K562 (cell line): ENCODE measurements around the gene C2orf42. TPM values are rescaled to one million over a fixed set of nuclear protein-coding genes. Genes with fewer than 3 reads are reported as not detected.

Source experiments
- DMBX1 ChIP-seq: fragments of 250-450 bp; sonication (Bioruptor Pico); IDR thresholded peaks from 2 replicates; pipeline ENCODE4 v1.8.0; 2022; ENCODE audit warnings: inconsistent platforms, mild to moderate bottlenecking, moderate library complexity, borderline replicate concordance
- EGR1 ChIP-seq: fragments of 450-650 bp; conservative IDR thresholded peaks from 2 replicates; pipeline ENCODE4 v1.6.1; 2017; ENCODE audit warnings: mild to moderate bottlenecking
- ERF ChIP-seq: fragments of 450-650 bp; formaldehyde crosslinking; IDR thresholded peaks from 2 replicates; pipeline ENCODE4 v1.4.0; 2020; ENCODE audit warnings: mild to moderate bottlenecking, mixed read lengths
- HDGF ChIP-seq: fragments of 450-650 bp; IDR thresholded peaks from 2 replicates; pipeline ENCODE4 v1.6.1; 2016
- HNRNPK ChIP-seq: fragments of 200-400 bp; formaldehyde crosslinking; IDR thresholded peaks from one replicate; pipeline ENCODE4 v1.6.1; 2018; ENCODE audit warnings: mild to moderate bottlenecking, low read depth, low read length; ENCODE audit not compliant: poor library complexity, severe bottlenecking
- NCOA1 ChIP-seq: fragments of 450-650 bp; IDR thresholded peaks from 2 replicates; pipeline ENCODE4 v1.6.1; 2016; ENCODE audit warnings: low read depth
- RAD21 ChIP-seq, 2 experiments: fragments of 250-450 bp in 1 of 2; fragments of 450-650 bp in 1 of 2; sonication (Bioruptor Pico) in 1 of 2; formaldehyde crosslinking in 1 of 2; IDR thresholded peaks in 1 of 2; conservative IDR thresholded peaks in 1 of 2; 2 replicates each; pipeline versions ENCODE4 v1.4.0 to v1.8.0; 2020 to 2022; ENCODE audit warnings: mild to moderate bottlenecking in 2 of 2, moderate library complexity in 1 of 2
- RBM39 ChIP-seq: fragments of 200-400 bp; formaldehyde crosslinking; optimal IDR thresholded peaks from 2 replicates; pipeline ENCODE3; 2018; ENCODE audit warnings: low read depth, low read length
- TCF3 ChIP-seq: sonication (generic); formaldehyde crosslinking; IDR thresholded peaks from 2 replicates; pipeline ENCODE4 v1.4.0; 2020; ENCODE audit warnings: mild to moderate bottlenecking, missing genetic modification reagents
- TGIF2 ChIP-seq: sonication (generic); formaldehyde crosslinking; IDR thresholded peaks from 2 replicates; pipeline ENCODE4 v1.8.1; 2022; ENCODE audit warnings: mild to moderate bottlenecking, missing genetic modification reagents, moderate library complexity
- ZBTB8A ChIP-seq: fragments of 450-650 bp; IDR thresholded peaks from 2 replicates; pipeline ENCODE4 v1.6.1; 2018; ENCODE audit warnings: mild to moderate bottlenecking, moderate library complexity; ENCODE audit not compliant: partially characterized antibody
- ZNF384 ChIP-seq: IDR thresholded peaks from 2 replicates; pipeline ENCODE4 v1.6.1; 2012; ENCODE audit warnings: low read depth, low read length, improper control_type of control experiment
- polyA plus RNA-seq, 8 experiments: library from polyadenylated mRNA; depleted of rRNA in 4 of 8; stranded (reverse) in 5 of 8; unstranded in 3 of 8; fragments of >200 nt; fragmentation: Nextera tagmentation in 2 of 8; fragmentation: Illumina TruSeq in 1 of 8; extraction: Ambion mirVana in 2 of 8; extraction: Trizol in 1 of 8; gene quantifications; 2 replicates each; pipeline versions ENCODE4 v1.2.1 to v1.2.3, GENCODE V29; 2011 to 2014; ENCODE audit warnings: inconsistent platforms in 1 of 8, missing spikeins in 1 of 8
- total RNA-seq, 7 experiments: library from RNA; depleted of rRNA in 6 of 7; stranded (reverse); fragments of >200 nt in 6 of 7; fragmentation: Illumina TruSeq in 2 of 7; extraction: Trizol in 2 of 7; gene quantifications; 2 replicates each; pipeline versions ENCODE4 v1.2.1 to v1.2.3, GENCODE V29; 2011 to 2021; ENCODE audit warnings: low replicate concordance in 1 of 7
- TF ChIP-seq, protein P1 (sequence below): sonication (generic); formaldehyde crosslinking; IDR thresholded peaks from 2 replicates; pipeline ENCODE4 v1.8.1; 2023; ENCODE audit warnings: mild to moderate bottlenecking, missing genetic modification reagents
- TF ChIP-seq, protein P2 (sequence below), 2 experiments: fragments of 450-650 bp in 1 of 2; sonication (generic) in 1 of 2; formaldehyde crosslinking; conservative IDR thresholded peaks; 2 replicates each; pipeline versions ENCODE4 v1.4.0 to v1.8.1; 2020 to 2022; ENCODE audit warnings: mild to moderate bottlenecking in 1 of 2, missing genetic modification reagents in 1 of 2
- TF ChIP-seq, protein P3 (sequence below): sonication (generic); formaldehyde crosslinking; IDR thresholded peaks from 2 replicates; pipeline ENCODE4 v1.9.0; 2022; ENCODE audit warnings: mild to moderate bottlenecking, missing genetic modification reagents
- TF ChIP-seq, protein P4 (sequence below): fragments of 150-350 bp; IDR thresholded peaks from 2 replicates; pipeline ENCODE4 v1.6.1; 2014; ENCODE audit warnings: low read depth, mild to moderate bottlenecking, low read length, borderline replicate concordance
- TF ChIP-seq, protein P5 (sequence below): fragments of 450-650 bp; IDR thresholded peaks from 2 replicates; pipeline ENCODE4 v1.7.1; 2018; ENCODE audit warnings: mild to moderate bottlenecking, low read depth; ENCODE audit not compliant: partially characterized antibody

Gene C2orf42
- total and polyA plus RNA-seq, 9 of the 15 experiments (the other 6 are each of a cell fraction or from before 2014, with no cell fraction given), result 4.6 to 10.9 (median 7.5) TPM

DNA sequence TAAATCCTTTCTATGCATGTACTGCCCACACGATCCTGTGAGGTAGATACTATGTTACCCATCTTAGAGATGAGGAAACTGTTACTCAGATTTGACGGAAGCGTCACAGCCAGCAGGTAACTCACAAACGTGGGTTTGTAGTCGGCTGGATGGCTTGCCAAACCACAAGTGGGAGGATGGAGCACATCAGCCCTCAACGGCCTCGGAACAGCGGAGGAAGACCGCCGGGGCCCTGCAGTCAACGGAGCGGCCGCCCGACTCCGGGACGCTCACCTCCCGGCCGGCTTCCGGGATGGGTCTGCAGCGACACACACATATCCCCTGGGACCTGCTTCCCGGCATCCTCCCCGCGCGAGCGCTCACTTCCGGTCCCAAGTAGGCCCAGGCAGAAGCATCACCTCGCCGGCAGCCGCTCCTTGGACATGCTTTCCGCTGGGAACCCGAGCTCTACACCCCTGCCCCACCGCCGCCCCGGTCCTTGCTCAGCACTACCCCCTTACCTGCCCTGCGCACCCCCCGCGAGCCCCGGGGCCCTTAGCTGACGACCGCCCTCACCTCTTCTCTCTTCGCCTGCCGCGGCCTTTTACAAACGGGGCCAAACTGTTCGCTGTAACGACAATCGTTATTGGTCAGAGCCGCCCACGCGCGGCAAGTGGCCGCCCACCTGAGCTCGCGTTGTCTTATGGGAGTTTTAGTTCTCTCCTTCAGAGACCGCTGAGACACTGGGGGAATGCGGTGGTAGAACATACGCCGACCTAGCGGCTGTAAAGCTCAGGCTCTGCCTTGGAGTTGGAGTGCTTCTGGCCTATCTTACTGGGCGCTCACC, at the start of gene C2orf42 (continued):
- no peak; the same call in 1 of the 2 replicates for TF ChIP-seq ERF
- TF ChIP-seq RBM39, result no peak
- TF ChIP-seq EGR1, result peak; percentile 100
- peak; percentile 65; the same call in 1 of the 2 replicates for TF ChIP-seq NCOA1
- 0 out of 2 replicates have a peak, but pooled peaks have one; percentile 41 for TF ChIP-seq HDGF
- no peak for TF ChIP-seq ZBTB8A
- TF ChIP-seq RAD21 (CRISPR knock-in tag; conservative IDR thresholded peaks at IDR 0.05 in 1 of 2, IDR thresholded peaks at IDR 0.05 in 1 of 2), result peak; percentile 7 to 26; a peak in 3 of 4 replicates
- TF ChIP-seq, protein P1, sequence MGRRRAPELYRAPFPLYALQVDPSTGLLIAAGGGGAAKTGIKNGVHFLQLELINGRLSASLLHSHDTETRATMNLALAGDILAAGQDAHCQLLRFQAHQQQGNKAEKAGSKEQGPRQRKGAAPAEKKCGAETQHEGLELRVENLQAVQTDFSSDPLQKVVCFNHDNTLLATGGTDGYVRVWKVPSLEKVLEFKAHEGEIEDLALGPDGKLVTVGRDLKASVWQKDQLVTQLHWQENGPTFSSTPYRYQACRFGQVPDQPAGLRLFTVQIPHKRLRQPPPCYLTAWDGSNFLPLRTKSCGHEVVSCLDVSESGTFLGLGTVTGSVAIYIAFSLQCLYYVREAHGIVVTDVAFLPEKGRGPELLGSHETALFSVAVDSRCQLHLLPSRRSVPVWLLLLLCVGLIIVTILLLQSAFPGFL (CRISPR knock-in tag), result no peak
- no peak for TF ChIP-seq TGIF2 (CRISPR knock-in tag)
- TF ChIP-seq HNRNPK, result no peak
- TF ChIP-seq, protein P2, sequence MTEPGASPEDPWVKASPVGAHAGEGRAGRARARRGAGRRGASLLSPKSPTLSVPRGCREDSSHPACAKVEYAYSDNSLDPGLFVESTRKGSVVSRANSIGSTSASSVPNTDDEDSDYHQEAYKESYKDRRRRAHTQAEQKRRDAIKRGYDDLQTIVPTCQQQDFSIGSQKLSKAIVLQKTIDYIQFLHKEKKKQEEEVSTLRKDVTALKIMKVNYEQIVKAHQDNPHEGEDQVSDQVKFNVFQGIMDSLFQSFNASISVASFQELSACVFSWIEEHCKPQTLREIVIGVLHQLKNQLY (CRISPR knock-in tag; conservative IDR thresholded peaks at IDR 0.05), result no peak
- TF ChIP-seq, protein P3, sequence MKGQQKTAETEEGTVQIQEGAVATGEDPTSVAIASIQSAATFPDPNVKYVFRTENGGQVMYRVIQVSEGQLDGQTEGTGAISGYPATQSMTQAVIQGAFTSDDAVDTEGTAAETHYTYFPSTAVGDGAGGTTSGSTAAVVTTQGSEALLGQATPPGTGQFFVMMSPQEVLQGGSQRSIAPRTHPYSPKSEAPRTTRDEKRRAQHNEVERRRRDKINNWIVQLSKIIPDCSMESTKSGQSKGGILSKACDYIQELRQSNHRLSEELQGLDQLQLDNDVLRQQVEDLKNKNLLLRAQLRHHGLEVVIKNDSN, result peak; percentile 95
- no peak for TF ChIP-seq ZNF384
- TF ChIP-seq, protein P4, sequence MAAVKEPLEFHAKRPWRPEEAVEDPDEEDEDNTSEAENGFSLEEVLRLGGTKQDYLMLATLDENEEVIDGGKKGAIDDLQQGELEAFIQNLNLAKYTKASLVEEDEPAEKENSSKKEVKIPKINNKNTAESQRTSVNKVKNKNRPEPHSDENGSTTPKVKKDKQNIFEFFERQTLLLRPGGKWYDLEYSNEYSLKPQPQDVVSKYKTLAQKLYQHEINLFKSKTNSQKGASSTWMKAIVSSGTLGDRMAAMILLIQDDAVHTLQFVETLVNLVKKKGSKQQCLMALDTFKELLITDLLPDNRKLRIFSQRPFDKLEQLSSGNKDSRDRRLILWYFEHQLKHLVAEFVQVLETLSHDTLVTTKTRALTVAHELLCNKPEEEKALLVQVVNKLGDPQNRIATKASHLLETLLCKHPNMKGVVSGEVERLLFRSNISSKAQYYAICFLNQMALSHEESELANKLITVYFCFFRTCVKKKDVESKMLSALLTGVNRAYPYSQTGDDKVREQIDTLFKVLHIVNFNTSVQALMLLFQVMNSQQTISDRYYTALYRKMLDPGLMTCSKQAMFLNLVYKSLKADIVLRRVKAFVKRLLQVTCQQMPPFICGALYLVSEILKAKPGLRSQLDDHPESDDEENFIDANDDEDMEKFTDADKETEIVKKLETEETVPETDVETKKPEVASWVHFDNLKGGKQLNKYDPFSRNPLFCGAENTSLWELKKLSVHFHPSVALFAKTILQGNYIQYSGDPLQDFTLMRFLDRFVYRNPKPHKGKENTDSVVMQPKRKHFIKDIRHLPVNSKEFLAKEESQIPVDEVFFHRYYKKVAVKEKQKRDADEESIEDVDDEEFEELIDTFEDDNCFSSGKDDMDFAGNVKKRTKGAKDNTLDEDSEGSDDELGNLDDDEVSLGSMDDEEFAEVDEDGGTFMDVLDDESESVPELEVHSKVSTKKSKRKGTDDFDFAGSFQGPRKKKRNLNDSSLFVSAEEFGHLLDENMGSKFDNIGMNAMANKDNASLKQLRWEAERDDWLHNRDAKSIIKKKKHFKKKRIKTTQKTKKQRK, result no peak
- peak; percentile 16; the same call in 1 of the 2 replicates for TF ChIP-seq TCF3 (CRISPR knock-in tag)
- TF ChIP-seq, protein P5, sequence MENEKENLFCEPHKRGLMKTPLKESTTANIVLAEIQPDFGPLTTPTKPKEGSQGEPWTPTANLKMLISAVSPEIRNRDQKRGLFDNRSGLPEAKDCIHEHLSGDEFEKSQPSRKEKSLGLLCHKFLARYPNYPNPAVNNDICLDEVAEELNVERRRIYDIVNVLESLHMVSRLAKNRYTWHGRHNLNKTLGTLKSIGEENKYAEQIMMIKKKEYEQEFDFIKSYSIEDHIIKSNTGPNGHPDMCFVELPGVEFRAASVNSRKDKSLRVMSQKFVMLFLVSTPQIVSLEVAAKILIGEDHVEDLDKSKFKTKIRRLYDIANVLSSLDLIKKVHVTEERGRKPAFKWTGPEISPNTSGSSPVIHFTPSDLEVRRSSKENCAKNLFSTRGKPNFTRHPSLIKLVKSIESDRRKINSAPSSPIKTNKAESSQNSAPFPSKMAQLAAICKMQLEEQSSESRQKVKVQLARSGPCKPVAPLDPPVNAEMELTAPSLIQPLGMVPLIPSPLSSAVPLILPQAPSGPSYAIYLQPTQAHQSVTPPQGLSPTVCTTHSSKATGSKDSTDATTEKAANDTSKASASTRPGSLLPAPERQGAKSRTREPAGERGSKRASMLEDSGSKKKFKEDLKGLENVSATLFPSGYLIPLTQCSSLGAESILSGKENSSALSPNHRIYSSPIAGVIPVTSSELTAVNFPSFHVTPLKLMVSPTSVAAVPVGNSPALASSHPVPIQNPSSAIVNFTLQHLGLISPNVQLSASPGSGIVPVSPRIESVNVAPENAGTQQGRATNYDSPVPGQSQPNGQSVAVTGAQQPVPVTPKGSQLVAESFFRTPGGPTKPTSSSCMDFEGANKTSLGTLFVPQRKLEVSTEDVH, result peak; percentile 82
- TF ChIP-seq DMBX1 (CRISPR knock-in tag), result no peak
